MM.1S (cell line): ENCODE results near the gene PCNX1.

Experiments used
- DNase-seq: peaks from one replicate; pipeline ENCODE4 v3.0.0-alpha.2; 2015
- H2AFZ ChIP-seq: fragments of 300-600 bp; sonication (generic); 2 replicates; pipeline ENCODE4 v1.6.0; 2016; ENCODE audit warnings: antibody characterized with exemption, low read length
- H3F3A ChIP-seq: fragments of 300-600 bp; sonication (generic); 2 replicates; pipeline ENCODE4 v1.6.1; 2016; ENCODE audit warnings: mild to moderate bottlenecking, antibody characterized with exemption, low read length, moderate library complexity, mixed read lengths; ENCODE audit not compliant: insufficient read depth
- H3K27ac ChIP-seq: fragments of 300-600 bp; sonication (generic); 2 replicates; pipeline ENCODE4 v1.5.1; 2016; ENCODE audit warnings: mild to moderate bottlenecking, low read length
- H3K27me3 ChIP-seq: fragments of 300-600 bp; sonication (generic); replicated peaks from 2 replicates; pipeline ENCODE4 v1.6.0; 2016; ENCODE audit warnings: low read length; ENCODE audit not compliant: insufficient read depth
- H3K36me3 ChIP-seq: fragments of 300-600 bp; sonication (generic); replicated peaks from 2 replicates; pipeline ENCODE4 v1.6.1; 2016; ENCODE audit warnings: mild to moderate bottlenecking, low read length, mixed read lengths; ENCODE audit not compliant: insufficient read depth
- H3K4me1 ChIP-seq: fragments of 300-600 bp; sonication (generic); 2 replicates; pipeline ENCODE4 v1.6.1; 2016; ENCODE audit warnings: low read length, mixed read lengths
- H3K4me2 ChIP-seq: fragments of 300-600 bp; sonication (generic); 2 replicates; pipeline ENCODE4 v1.6.0; 2016; ENCODE audit warnings: low read depth, low read length
- H3K4me3 ChIP-seq: fragments of 300-600 bp; sonication (generic); 2 replicates; pipeline ENCODE4 v1.5.1; 2016; ENCODE audit warnings: low read length, mixed read lengths
- H3K79me2 ChIP-seq: fragments of 300-600 bp; sonication (generic); 2 replicates; pipeline ENCODE4 v1.6.1; 2016; ENCODE audit warnings: mixed run types, low read length, mixed read lengths
- H3K9ac ChIP-seq: fragments of 300-600 bp; sonication (generic); 2 replicates; pipeline ENCODE4 v1.6.1; 2016; ENCODE audit warnings: low read length, mixed read lengths
- H3K9me2 ChIP-seq: fragments of 300-600 bp; sonication (generic); replicated peaks from 2 replicates; pipeline ENCODE4 v1.6.1; 2016; ENCODE audit warnings: mild to moderate bottlenecking, low read length, mixed read lengths; ENCODE audit not compliant: insufficient read depth
- H3K9me3 ChIP-seq: fragments of 300-600 bp; sonication (generic); replicated peaks from 2 replicates; pipeline ENCODE4 v1.6.1; 2016; ENCODE audit warnings: mild to moderate bottlenecking, low read length, mixed read lengths; ENCODE audit not compliant: insufficient read depth
- H4K20me1 ChIP-seq: fragments of 300-600 bp; sonication (generic); 2 replicates; pipeline ENCODE4 v1.6.1; 2016; ENCODE audit warnings: mild to moderate bottlenecking, low read length, moderate library complexity, mixed read lengths; ENCODE audit not compliant: insufficient read depth
- CTCF ChIP-seq: fragments of 300-600 bp; sonication (generic); IDR thresholded peaks from 2 replicates; pipeline ENCODE4 v1.5.1; 2016; ENCODE audit warnings: antibody characterized with exemption, low read length, mixed read lengths
- EZH2 ChIP-seq: fragments of 300-600 bp; sonication (generic); optimal IDR thresholded peaks from 2 replicates; pipeline ENCODE3; 2017; ENCODE audit warnings: low read depth, mild to moderate bottlenecking, antibody characterized with exemption, low read length, mixed read lengths
- EZH2phosphoT487 ChIP-seq: fragments of 300-600 bp; sonication (generic); IDR thresholded peaks from 2 replicates; pipeline ENCODE4 v1.6.1; 2018; ENCODE audit warnings: antibody characterized with exemption, low read length

PCNX1 gene

GRCh38 chr14:70890826-70891659 is 16.2 kb upstream of the PCNX1 start:
- no peaks in the 10 kb centered on the region for H3K79me2 ChIP-seq
- DNase-seq: no peak
- no peaks in the 10 kb centered on the region for H3K9me3 ChIP-seq
- H4K20me1 ChIP-seq: no peaks in the 10 kb centered on the region
- no peak overlapping the region for H3K4me3 ChIP-seq
- peaks cover 17% of the 10 kb centered on the region for H3F3A ChIP-seq
- H3K27me3 ChIP-seq: no peaks in the 10 kb centered on the region
- H3K9ac ChIP-seq: no peak overlapping the region
- no peak for TF ChIP-seq EZH2phosphoT487
- TF ChIP-seq CTCF: no peak
- no peak for TF ChIP-seq EZH2
- H3K36me3 ChIP-seq: no peaks in the 10 kb centered on the region
- H3K9me2 ChIP-seq: no peaks in the 10 kb centered on the region
- H3K4me2 ChIP-seq: no peak overlapping the region
- peaks cover 14% of the 10 kb centered on the region for H3K4me1 ChIP-seq
- no peak overlapping the region for H2AFZ ChIP-seq
- no peak overlapping the region for H3K27ac ChIP-seq

- H3F3A ChIP-seq: peaks cover 11% of the 10 kb centered on the region
- H3K27ac ChIP-seq: no peak overlapping the region
- no peak for DNase-seq
- no peaks in the 10 kb centered on the region for H3K79me2 ChIP-seq
- peaks cover 10% of the 10 kb centered on the region; the same call in 1 of the 2 replicates for H3K4me1 ChIP-seq
- no peak overlapping the region for H3K4me3 ChIP-seq
- TF ChIP-seq EZH2 (no peak), EZH2phosphoT487 (no peak), CTCF (no peak)
- H3K36me3 ChIP-seq: no peaks in the 10 kb centered on the region
- H3K4me2 ChIP-seq: no peak overlapping the region
- no peaks in the 10 kb centered on the region for H3K9me3 ChIP-seq
- no peaks in the 10 kb centered on the region for H3K27me3 ChIP-seq
- no peaks in the 10 kb centered on the region for H4K20me1 ChIP-seq
- H3K9me2 ChIP-seq: no peaks in the 10 kb centered on the region
- no peak overlapping the region for H2AFZ ChIP-seq
- no peak overlapping the region for H3K9ac ChIP-seq
Measured at GRCh38 chr14:70891737-70892136, 15.5 kb upstream of the PCNX1 start.

GRCh38 chr14:70893062-70893845 is 14.0 kb upstream of the PCNX1 start:
- no peak for TF ChIP-seq EZH2
- TF ChIP-seq CTCF: no peak
- no peak for TF ChIP-seq EZH2phosphoT487
- Histone ChIP-seq H3K4me1 (peaks cover 6% of the 10 kb centered on the region; the same call in 1 of the 2 replicates), H3K79me2 (no peaks in the 10 kb centered on the region), H3F3A (no peaks in the 10 kb centered on the region), H3K27me3 (no peaks in the 10 kb centered on the region), H2AFZ (no peak overlapping the region), H3K9me2 (no peaks in the 10 kb centered on the region), H3K9ac (no peak overlapping the region), H4K20me1 (no peaks in the 10 kb centered on the region), H3K4me3 (no peak overlapping the region), H3K27ac (no peak overlapping the region), H3K4me2 (no peak overlapping the region), H3K9me3 (no peaks in the 10 kb centered on the region), H3K36me3 (no peaks in the 10 kb centered on the region)
- no peak for DNase-seq
